ENCODE data around the gene PIGN.

Gene PIGN

GRCh38 chr18:61998335-61998734 is 188.5 kb downstream of the PIGN start:
- no peak overlapping the region for H3K27ac ChIP-seq (ENCODE audit: insufficient read depth, low read length, poor library complexity, severe bottlenecking)
- H3K27me3 ChIP-seq (replicated peaks; ENCODE audit: control insufficient read depth, insufficient read depth, low read length, poor library complexity, severe bottlenecking): no peaks in the 10 kb centered on the region
- H3K9me3 ChIP-seq (ENCODE audit: control insufficient read depth, low read length): no peaks in the 10 kb centered on the region
- no peak overlapping the region for H3K4me3 ChIP-seq (ENCODE audit: insufficient read depth, low read depth, low read length, poor library complexity, severe bottlenecking)
- H3K36me3 ChIP-seq (ENCODE audit: control insufficient read depth, insufficient read depth, low read length): no peaks in the 10 kb centered on the region
- H3K4me1 ChIP-seq (ENCODE audit: control insufficient read depth, insufficient read depth, low read length, poor library complexity, severe bottlenecking): no peaks in the 10 kb centered on the region
- DNase-seq: no peak

- Histone ChIP-seq H3K4me1 (ENCODE audit: control insufficient read depth, insufficient read depth, low read length, poor library complexity, severe bottlenecking) (no peaks in the 10 kb centered on the region), H3K27ac (ENCODE audit: insufficient read depth, low read length, poor library complexity, severe bottlenecking) (no peak overlapping the region), H3K9me3 (ENCODE audit: control insufficient read depth, low read length) (no peaks in the 10 kb centered on the region), H3K4me3 (ENCODE audit: insufficient read depth, low read depth, low read length, poor library complexity, severe bottlenecking) (no peak overlapping the region), H3K36me3 (ENCODE audit: control insufficient read depth, insufficient read depth, low read length) (no peaks in the 10 kb centered on the region), H3K27me3 (replicated peaks; ENCODE audit: control insufficient read depth, insufficient read depth, low read length, poor library complexity, severe bottlenecking) (no peaks in the 10 kb centered on the region)
- no peak for DNase-seq
Measured at GRCh38 chr18:61995618-61996017, 191.2 kb downstream of the PIGN start.

- DNase-seq: no peak
- H3K9me3 ChIP-seq (ENCODE audit: control insufficient read depth, low read length): no peaks in the 10 kb centered on the region
- no peaks in the 10 kb centered on the region for H3K4me1 ChIP-seq (ENCODE audit: control insufficient read depth, insufficient read depth, low read length, poor library complexity, severe bottlenecking)
- H3K27ac ChIP-seq (ENCODE audit: insufficient read depth, low read length, poor library complexity, severe bottlenecking): no peak overlapping the region
- no peaks in the 10 kb centered on the region for H3K27me3 ChIP-seq (replicated peaks; ENCODE audit: control insufficient read depth, insufficient read depth, low read length, poor library complexity, severe bottlenecking)
- H3K4me3 ChIP-seq (ENCODE audit: insufficient read depth, low read depth, low read length, poor library complexity, severe bottlenecking): no peak overlapping the region
- H3K36me3 ChIP-seq (ENCODE audit: control insufficient read depth, insufficient read depth, low read length): no peaks in the 10 kb centered on the region
Measured at GRCh38 chr18:61993831-61994230, 193.0 kb downstream of the PIGN start.

- Histone ChIP-seq H3K27me3 (replicated peaks; ENCODE audit: control insufficient read depth, insufficient read depth, low read length, poor library complexity, severe bottlenecking) (no peaks in the 10 kb centered on the region), H3K9me3 (ENCODE audit: control insufficient read depth, low read length) (no peaks in the 10 kb centered on the region), H3K4me1 (ENCODE audit: control insufficient read depth, insufficient read depth, low read length, poor library complexity, severe bottlenecking) (no peaks in the 10 kb centered on the region), H3K4me3 (ENCODE audit: insufficient read depth, low read depth, low read length, poor library complexity, severe bottlenecking) (no peak overlapping the region), H3K27ac (ENCODE audit: insufficient read depth, low read length, poor library complexity, severe bottlenecking) (no peak overlapping the region), H3K36me3 (ENCODE audit: control insufficient read depth, insufficient read depth, low read length) (no peaks in the 10 kb centered on the region)
- no peak for DNase-seq
Measured at GRCh38 chr18:61992923-61993322, 193.9 kb downstream of the PIGN start.

- Histone ChIP-seq H3K9me3 (ENCODE audit: control insufficient read depth, low read length) (no peaks in the 10 kb centered on the region), H3K27me3 (replicated peaks; ENCODE audit: control insufficient read depth, insufficient read depth, low read length, poor library complexity, severe bottlenecking) (no peaks in the 10 kb centered on the region), H3K36me3 (ENCODE audit: control insufficient read depth, insufficient read depth, low read length) (no peaks in the 10 kb centered on the region), H3K4me3 (ENCODE audit: insufficient read depth, low read depth, low read length, poor library complexity, severe bottlenecking) (no peak overlapping the region), H3K4me1 (ENCODE audit: control insufficient read depth, insufficient read depth, low read length, poor library complexity, severe bottlenecking) (no peaks in the 10 kb centered on the region), H3K27ac (ENCODE audit: insufficient read depth, low read length, poor library complexity, severe bottlenecking) (no peak overlapping the region)
- no peak for DNase-seq
Measured at GRCh38 chr18:61992285-61992684, 194.6 kb downstream of the PIGN start.

- no peak overlapping the region for H3K4me3 ChIP-seq (ENCODE audit: insufficient read depth, low read depth, low read length, poor library complexity, severe bottlenecking)
- no peaks in the 10 kb centered on the region for H3K27me3 ChIP-seq (replicated peaks; ENCODE audit: control insufficient read depth, insufficient read depth, low read length, poor library complexity, severe bottlenecking)
- H3K27ac ChIP-seq (ENCODE audit: insufficient read depth, low read length, poor library complexity, severe bottlenecking): no peak overlapping the region
- no peaks in the 10 kb centered on the region for H3K9me3 ChIP-seq (ENCODE audit: control insufficient read depth, low read length)
- no peaks in the 10 kb centered on the region for H3K36me3 ChIP-seq (ENCODE audit: control insufficient read depth, insufficient read depth, low read length)
- DNase-seq: no peak
- H3K4me1 ChIP-seq (ENCODE audit: control insufficient read depth, insufficient read depth, low read length, poor library complexity, severe bottlenecking): no peaks in the 10 kb centered on the region
Measured at GRCh38 chr18:61991836-61992235, 195.0 kb downstream of the PIGN start.

- H3K36me3 ChIP-seq (ENCODE audit: control insufficient read depth, insufficient read depth, low read length): no peaks in the 10 kb centered on the region
- no peaks in the 10 kb centered on the region for H3K27me3 ChIP-seq (replicated peaks; ENCODE audit: control insufficient read depth, insufficient read depth, low read length, poor library complexity, severe bottlenecking)
- no peaks in the 10 kb centered on the region for H3K9me3 ChIP-seq (ENCODE audit: control insufficient read depth, low read length)
- DNase-seq: no peak
- no peaks in the 10 kb centered on the region for H3K4me1 ChIP-seq (ENCODE audit: control insufficient read depth, insufficient read depth, low read length, poor library complexity, severe bottlenecking)
- no peak overlapping the region for H3K27ac ChIP-seq (ENCODE audit: insufficient read depth, low read length, poor library complexity, severe bottlenecking)
- H3K4me3 ChIP-seq (ENCODE audit: insufficient read depth, low read depth, low read length, poor library complexity, severe bottlenecking): no peak overlapping the region
Measured at GRCh38 chr18:61991201-61991600, 195.7 kb downstream of the PIGN start.

All from effector memory CD4-positive, alpha-beta T cell (primary cell).